Left ventricle myocardium inferior (tissue), 1 donor: ENCODE data around the gene PPP1R12B. TPM values are rescaled to one million over a fixed set of nuclear protein-coding genes. Genes with fewer than 3 reads are reported as not detected.
"Not testable (repeated sequence)": the region's sequence is repeated elsewhere in the genome, so short reads cannot be mapped to it uniquely, and the experiment has no call there.

Experiments used
- DNase-seq: peaks from one replicate; pipeline ENCODE4 v3.0.0-alpha.2; 2020
- H3K27ac ChIP-seq: fragments of 200-600 bp; replicated peaks from 2 replicates; pipeline ENCODE4 v1.8.0; 2021
- H3K27me3 ChIP-seq: fragments of 200-600 bp; 2 replicates; pipeline ENCODE4 v1.8.0; 2021; ENCODE audit warnings: low read depth
- H3K36me3 ChIP-seq: fragments of 200-600 bp; 2 replicates; pipeline ENCODE4 v1.8.0; 2021
- H3K4me1 ChIP-seq: fragments of 200-600 bp; 2 replicates; pipeline ENCODE4 v1.8.0; 2021
- H3K4me3 ChIP-seq: fragments of 200-600 bp; 2 replicates; pipeline ENCODE4 v1.8.0; 2021; ENCODE audit warnings: mild to moderate bottlenecking, moderate library complexity
- H3K9me3 ChIP-seq: fragments of 200-600 bp; replicated peaks from 2 replicates; pipeline ENCODE4 v1.8.0; 2021
- CTCF ChIP-seq: fragments of 200-600 bp; IDR thresholded peaks from 2 replicates; pipeline ENCODE4 v1.8.0; 2021; ENCODE audit warnings: antibody characterized with exemption, mild to moderate bottlenecking, borderline replicate concordance
- intact Hi-C: fragments of 100-400 bp; cut with micrococcal nuclease; formaldehyde crosslinking; loops from one replicate; pipeline ENCODE4 v1.11.0; 2022
- total RNA-seq: library from RNA; stranded (reverse); fragmentation: NEBNext Ultra II Directional; extraction: Animal tissue kit (Norgen Biotek cat#: 25700); gene quantifications from one replicate; pipeline ENCODE4 v1.2.1, GENCODE V29; 2021
- donor health status: DM: no; HTN: yes; CAD: no; lungs with severe emphysema.

The PPP1R12B gene
- total RNA-seq, 1 donor from 2014 or later, result 706 TPM

GRCh38 chr1:202630541-202630940 lies 282.0 kb downstream of the PPP1R12B start:
- no peaks in the 10 kb centered on the region for H3K36me3 ChIP-seq
- intact Hi-C loops, result no loop called here
- H3K9me3 ChIP-seq, result no peaks in the 10 kb centered on the region
- no peak overlapping the region for H3K27ac ChIP-seq
- H3K4me1 ChIP-seq, result peaks cover 20% of the 10 kb centered on the region
- no peak for TF ChIP-seq CTCF
- H3K4me3 ChIP-seq, result no peak overlapping the region
- peaks cover 47% of the 10 kb centered on the region for H3K27me3 ChIP-seq
- no peak for DNase-seq

GRCh38 chr1:202631076-202631923 lies 282.8 kb downstream of the PPP1R12B start:
- H3K27me3 ChIP-seq, result peaks cover 55% of the 10 kb centered on the region
- H3K27ac ChIP-seq, result no peak overlapping the region
- no peak for DNase-seq
- H3K4me3 ChIP-seq, result no peak overlapping the region
- H3K9me3 ChIP-seq, result no peaks in the 10 kb centered on the region
- intact Hi-C loops, result no loop called here
- no peaks in the 10 kb centered on the region for H3K36me3 ChIP-seq
- TF ChIP-seq CTCF, result no peak
- peaks cover 13% of the 10 kb centered on the region for H3K4me1 ChIP-seq

- DNase-seq, result no peak
- Histone ChIP-seq H3K36me3 (no peaks in the 10 kb centered on the region), H3K27me3 (peaks cover 58% of the 10 kb centered on the region), H3K27ac (no peak overlapping the region), H3K4me1 (peaks cover 4% of the 10 kb centered on the region), H3K4me3 (no peak overlapping the region), H3K9me3 (no peaks in the 10 kb centered on the region)
- TF ChIP-seq CTCF, result no peak
- intact Hi-C loops, result no loop called here
Observed at GRCh38 chr1:202632241-202632640, 283.7 kb downstream of the PPP1R12B start.

- Histone ChIP-seq H3K27me3 (peaks cover 85% of the 10 kb centered on the region), H3K4me1 (peaks cover 11% of the 10 kb centered on the region)
- DNase-seq, intact Hi-C loops, H3K9me3 ChIP-seq, H3K4me3 ChIP-seq, H3K27ac ChIP-seq, H3K36me3 ChIP-seq: not testable (repeated sequence)
Observed at GRCh38 chr1:202636171-202636570, 287.7 kb downstream of the PPP1R12B start.

GRCh38 chr1:202637321-202638018 lies 289.0 kb downstream of the PPP1R12B start:
- H3K9me3 ChIP-seq, H3K27ac ChIP-seq, H3K4me3 ChIP-seq, intact Hi-C loops, DNase-seq, H3K36me3 ChIP-seq: not testable (repeated sequence)
- Histone ChIP-seq H3K4me1 (peaks cover 16% of the 10 kb centered on the region), H3K27me3 (peaks cover 86% of the 10 kb centered on the region)

- Histone ChIP-seq H3K36me3 (no peaks in the 10 kb centered on the region), H3K4me3 (no peak overlapping the region), H3K4me1 (peaks cover 23% of the 10 kb centered on the region), H3K9me3 (no peaks in the 10 kb centered on the region), H3K27me3 (peaks cover 88% of the 10 kb centered on the region), H3K27ac (no peak overlapping the region)
- no peak for TF ChIP-seq CTCF
- no peak for DNase-seq
- intact Hi-C loops, result no loop called here
Observed at GRCh38 chr1:202638019-202638700, 289.7 kb downstream of the PPP1R12B start.

- not testable (repeated sequence) for H3K4me3 ChIP-seq
Observed at GRCh38 chr1:202638701-202639305, 290.3 kb downstream of the PPP1R12B start.

More at GRCh38 chr1:202638701-202639305, 290.3 kb downstream of the PPP1R12B start:
- H3K27ac ChIP-seq, H3K9me3 ChIP-seq, H3K36me3 ChIP-seq, DNase-seq, intact Hi-C loops: not testable (repeated sequence)
- peaks cover 29% of the 10 kb centered on the region for H3K4me1 ChIP-seq
- peaks cover 88% of the 10 kb centered on the region for H3K27me3 ChIP-seq
